Brain microvascular endothelial cell (primary cell): Measurements from ENCODE around the gene PAFAH1B2.

Experiments used
- DNase-seq: peaks from one replicate; pipeline ENCODE4 v3.0.0-alpha.2; 2020
- H3K27ac ChIP-seq: fragments of 250-450 bp; sonication (Bioruptor Pico); 2 replicates; pipeline ENCODE4 v1.5.1; 2020; ENCODE audit warnings: mild to moderate bottlenecking, moderate library complexity
- H3K27me3 ChIP-seq: fragments of 250-450 bp; sonication (Bioruptor Pico); replicated peaks from 2 replicates; pipeline ENCODE4 v1.5.1; 2020; ENCODE audit warnings: mild to moderate bottlenecking
- H3K36me3 ChIP-seq: fragments of 250-450 bp; sonication (Bioruptor Pico); replicated peaks from 2 replicates; pipeline ENCODE4 v1.5.1; 2020; ENCODE audit warnings: mild to moderate bottlenecking
- H3K4me3 ChIP-seq: 2 replicates; pipeline ENCODE4 v1.5.1; 2011; ENCODE audit warnings: low read depth, mild to moderate bottlenecking, control low read depth, low read length, moderate library complexity
- in situ Hi-C: cut with HindIII; loops from 2 replicates; pipeline ENCODE4 v1.10.0; 2017; ENCODE audit warnings: low sequenced_read_pairs, low pct_ligation_motif_present
- TF ChIP-seq, protein P1 (sequence below): IDR thresholded peaks from 2 replicates; pipeline ENCODE4 v1.5.1; 2011; ENCODE audit warnings: low read depth, mild to moderate bottlenecking, moderate library complexity, low read length, control low read depth, inconsistent platforms; ENCODE audit errors: missing control alignments

PAFAH1B2 gene

DNA sequence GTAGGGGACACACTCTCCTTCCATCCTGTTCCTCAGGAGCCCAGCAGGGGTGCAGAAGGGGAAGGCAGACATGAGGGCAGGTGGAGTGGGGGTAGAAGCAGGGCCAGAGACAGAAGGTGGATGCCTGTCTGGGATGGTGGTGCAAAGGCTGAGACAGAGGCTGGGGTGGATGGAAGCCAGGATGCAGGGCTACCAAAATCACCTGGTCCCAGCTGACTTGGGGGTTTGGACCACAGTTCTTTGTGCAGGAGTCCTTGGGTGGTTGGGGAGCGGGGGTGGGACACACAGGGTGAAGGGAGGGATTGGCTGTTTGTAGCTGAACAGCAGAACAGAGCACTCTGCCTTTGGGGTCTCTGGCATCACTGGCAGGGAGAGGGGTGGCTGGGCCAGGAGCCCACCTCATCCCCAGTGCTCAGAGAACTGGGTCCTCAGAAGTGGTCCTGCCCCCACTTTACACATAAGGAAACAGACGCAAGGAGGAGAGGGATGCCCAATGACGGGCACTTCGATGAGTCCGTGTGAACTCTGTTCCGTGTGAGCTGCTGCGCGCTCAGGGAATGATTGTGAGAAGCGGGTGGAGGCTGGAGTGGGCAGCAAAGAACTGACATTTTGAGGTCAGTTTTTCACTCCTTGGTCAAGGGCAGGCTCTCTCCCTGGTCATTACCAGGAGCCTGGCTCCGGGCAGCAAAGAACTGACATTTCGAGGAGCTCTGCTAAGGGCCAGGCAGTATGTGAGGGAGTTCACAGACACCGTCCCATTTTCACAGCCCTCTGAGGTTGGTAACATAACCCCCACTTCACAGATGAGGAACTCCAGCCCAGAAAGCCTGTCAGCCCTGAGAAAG is 56.9 kb downstream of the PAFAH1B2 start:
- no peaks in the 10 kb centered on the region for H3K27me3 ChIP-seq
- H3K27ac ChIP-seq, result peak overlapping the region; percentile 26
- in situ Hi-C loops, result no loop called here
- H3K4me3 ChIP-seq, result peak overlapping the region; percentile 69
- TF ChIP-seq, protein P1, sequence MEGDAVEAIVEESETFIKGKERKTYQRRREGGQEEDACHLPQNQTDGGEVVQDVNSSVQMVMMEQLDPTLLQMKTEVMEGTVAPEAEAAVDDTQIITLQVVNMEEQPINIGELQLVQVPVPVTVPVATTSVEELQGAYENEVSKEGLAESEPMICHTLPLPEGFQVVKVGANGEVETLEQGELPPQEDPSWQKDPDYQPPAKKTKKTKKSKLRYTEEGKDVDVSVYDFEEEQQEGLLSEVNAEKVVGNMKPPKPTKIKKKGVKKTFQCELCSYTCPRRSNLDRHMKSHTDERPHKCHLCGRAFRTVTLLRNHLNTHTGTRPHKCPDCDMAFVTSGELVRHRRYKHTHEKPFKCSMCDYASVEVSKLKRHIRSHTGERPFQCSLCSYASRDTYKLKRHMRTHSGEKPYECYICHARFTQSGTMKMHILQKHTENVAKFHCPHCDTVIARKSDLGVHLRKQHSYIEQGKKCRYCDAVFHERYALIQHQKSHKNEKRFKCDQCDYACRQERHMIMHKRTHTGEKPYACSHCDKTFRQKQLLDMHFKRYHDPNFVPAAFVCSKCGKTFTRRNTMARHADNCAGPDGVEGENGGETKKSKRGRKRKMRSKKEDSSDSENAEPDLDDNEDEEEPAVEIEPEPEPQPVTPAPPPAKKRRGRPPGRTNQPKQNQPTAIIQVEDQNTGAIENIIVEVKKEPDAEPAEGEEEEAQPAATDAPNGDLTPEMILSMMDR, result peak; percentile 23
- peaks cover 45% of the 10 kb centered on the region for H3K36me3 ChIP-seq
- no peak for DNase-seq

DNA sequence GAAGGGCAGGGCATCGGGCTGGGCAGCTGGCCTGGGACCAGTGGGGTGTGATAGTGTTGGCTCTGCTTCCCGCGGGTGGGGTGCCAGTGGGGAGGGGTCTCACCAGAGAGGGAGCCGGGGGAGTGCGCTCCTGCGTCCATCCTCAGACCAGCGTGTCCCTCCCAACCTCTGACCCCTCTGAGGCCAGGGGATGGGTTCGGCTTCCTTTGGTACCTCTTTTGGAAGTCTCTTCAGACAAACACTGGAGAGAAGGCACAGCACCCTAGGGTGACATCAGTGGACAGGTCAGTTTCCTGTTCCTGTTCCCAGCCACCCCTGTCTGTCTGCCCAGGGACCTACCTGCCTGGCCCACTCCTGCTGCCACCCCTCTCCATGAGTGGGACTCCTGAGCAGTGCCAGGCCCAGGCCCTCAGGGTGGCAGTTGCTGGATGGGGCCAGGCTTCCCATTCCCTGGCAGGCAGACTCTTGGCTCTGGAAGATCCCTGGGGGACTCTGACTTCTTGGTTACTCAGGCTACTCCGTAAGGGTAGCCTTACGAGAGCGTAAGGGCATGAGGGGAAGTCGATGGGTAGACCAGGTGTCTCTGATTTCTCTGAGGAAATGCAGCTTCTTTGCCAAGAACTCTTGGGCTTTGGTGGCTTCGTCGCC is 57.7 kb downstream of the PAFAH1B2 start:
- in situ Hi-C loops, result no loop called here
- TF ChIP-seq, protein P1, result no peak
- Histone ChIP-seq H3K36me3 (peaks cover 45% of the 10 kb centered on the region), H3K27me3 (no peaks in the 10 kb centered on the region), H3K4me3 (peak overlapping the region; percentile 69), H3K27ac (peak overlapping the region; percentile 26)
- DNase-seq, result no peak

DNA sequence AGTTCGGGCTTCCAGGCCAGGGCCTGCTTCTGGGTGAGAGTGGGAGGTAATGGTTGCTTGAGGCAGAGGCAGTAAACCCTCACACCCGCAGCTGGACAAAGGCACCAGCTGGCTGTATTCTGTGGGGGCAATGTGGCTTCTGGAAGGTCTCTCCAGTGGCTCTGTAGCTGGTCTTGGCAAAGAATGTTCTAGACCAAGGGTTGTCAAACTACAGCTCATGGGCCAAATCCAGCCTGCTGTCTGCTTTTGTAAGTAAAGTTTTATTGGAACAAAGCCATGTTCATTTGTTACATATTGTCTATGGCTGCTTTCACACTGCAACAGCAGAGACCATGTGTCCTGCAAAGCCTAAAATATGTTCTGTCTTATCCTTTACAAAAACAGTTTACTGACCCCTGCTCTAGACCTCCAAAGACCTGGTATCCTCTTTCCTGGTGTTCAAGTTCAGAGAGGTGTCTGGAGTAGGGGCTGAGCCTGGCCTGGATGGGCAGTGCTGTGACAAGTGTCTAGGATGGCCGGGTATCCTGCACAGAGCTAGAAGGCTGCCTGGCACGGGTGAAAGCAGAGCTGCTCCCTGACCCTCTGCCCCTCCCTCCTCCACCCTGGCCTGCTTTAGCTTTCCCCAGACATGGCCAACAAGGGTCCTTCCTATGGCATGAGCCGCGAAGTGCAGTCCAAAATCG is 58.4 kb downstream of the PAFAH1B2 start:
- Histone ChIP-seq H3K27me3 (no peaks in the 10 kb centered on the region), H3K36me3 (peaks cover 45% of the 10 kb centered on the region), H3K4me3 (peak overlapping the region; percentile 69), H3K27ac (no peak overlapping the region)
- DNase-seq, result no peak
- TF ChIP-seq, protein P1, result no peak
- in situ Hi-C loops, result no loop called here

DNA sequence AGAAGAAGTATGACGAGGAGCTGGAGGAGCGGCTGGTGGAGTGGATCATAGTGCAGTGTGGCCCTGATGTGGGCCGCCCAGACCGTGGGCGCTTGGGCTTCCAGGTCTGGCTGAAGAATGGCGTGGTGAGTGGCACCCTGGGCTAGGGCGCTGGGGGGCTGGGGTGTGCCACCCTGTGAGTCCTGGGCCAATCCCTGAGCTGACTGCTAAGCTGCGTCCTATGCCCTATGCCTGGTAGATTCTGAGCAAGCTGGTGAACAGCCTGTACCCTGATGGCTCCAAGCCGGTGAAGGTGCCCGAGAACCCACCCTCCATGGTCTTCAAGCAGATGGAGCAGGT is 59.0 kb downstream of the PAFAH1B2 start:
- Histone ChIP-seq H3K27ac (no peak overlapping the region), H3K27me3 (no peaks in the 10 kb centered on the region), H3K36me3 (peaks cover 45% of the 10 kb centered on the region), H3K4me3 (no peak overlapping the region)
- in situ Hi-C loops, result no loop called here
- TF ChIP-seq, protein P1, result no peak
- no peak for DNase-seq

DNA sequence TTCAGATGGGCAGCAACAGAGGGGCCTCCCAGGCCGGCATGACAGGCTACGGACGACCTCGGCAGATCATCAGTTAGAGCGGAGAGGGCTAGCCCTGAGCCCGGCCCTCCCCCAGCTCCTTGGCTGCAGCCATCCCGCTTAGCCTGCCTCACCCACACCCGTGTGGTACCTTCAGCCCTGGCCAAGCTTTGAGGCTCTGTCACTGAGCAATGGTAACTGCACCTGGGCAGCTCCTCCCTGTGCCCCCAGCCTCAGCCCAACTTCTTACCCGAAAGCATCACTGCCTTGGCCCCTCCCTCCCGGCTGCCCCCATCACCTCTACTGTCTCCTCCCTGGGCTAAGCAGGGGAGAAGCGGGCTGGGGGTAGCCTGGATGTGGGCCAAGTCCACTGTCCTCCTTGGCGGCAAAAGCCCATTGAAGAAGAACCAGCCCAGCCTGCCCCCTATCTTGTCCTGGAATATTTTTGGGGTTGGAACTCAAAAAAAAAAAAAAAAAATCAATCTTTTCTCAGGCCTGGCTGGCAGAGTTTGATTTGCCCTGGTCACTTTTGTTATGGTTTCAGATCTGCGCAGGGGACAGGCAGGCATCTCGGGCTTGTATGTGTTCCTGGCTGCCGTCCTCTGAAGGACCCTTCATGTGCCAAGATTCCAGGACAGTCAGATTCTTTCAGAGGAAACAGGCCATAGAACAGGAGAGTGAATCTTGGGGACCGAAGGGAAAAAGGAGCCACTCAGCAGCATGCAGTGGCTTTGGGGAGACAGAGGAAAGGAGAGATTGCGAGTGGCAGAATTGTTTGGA is 60.4 kb downstream of the PAFAH1B2 start:
- H3K36me3 ChIP-seq, result peaks cover 45% of the 10 kb centered on the region
- in situ Hi-C loops, result no loop called here
- no peak overlapping the region for H3K27ac ChIP-seq
- H3K4me3 ChIP-seq, result no peak overlapping the region
- TF ChIP-seq, protein P1, result no peak
- H3K27me3 ChIP-seq, result no peaks in the 10 kb centered on the region
- DNase-seq, result no peak
